Progenitor cell of endocrine pancreas (in vitro differentiated cells): ENCODE measurements around the gene TOLLIP. TPM values are rescaled to one million over a fixed set of nuclear protein-coding genes. Genes with fewer than 3 reads are reported as not detected.

ENCODE experiments used
- DNase-seq: peaks from one replicate; pipeline ENCODE4 v3.0.0; 2021; ENCODE audit warnings: low spot score; ENCODE audit not compliant: unreplicated experiment
- H3K27ac Mint-ChIP-seq: 2 replicates; pipeline ENCODE4 v1.8.0; 2021; ENCODE audit warnings: mild to moderate bottlenecking, moderate library complexity, mixed read lengths
- H3K27me3 Mint-ChIP-seq: 2 replicates; pipeline ENCODE4 v1.8.0; 2021; ENCODE audit warnings: mixed read lengths
- H3K36me3 Mint-ChIP-seq: 2 replicates; pipeline ENCODE4 v1.8.0; 2022; ENCODE audit warnings: mixed read lengths; ENCODE audit not compliant: insufficient read depth
- H3K4me1 Mint-ChIP-seq: 2 replicates; pipeline ENCODE4 v1.8.0; 2021; ENCODE audit warnings: low read depth, mixed read lengths
- H3K4me3 Mint-ChIP-seq: 2 replicates; pipeline ENCODE4 v1.8.0; 2021; ENCODE audit warnings: low read depth, mild to moderate bottlenecking, moderate library complexity, mixed read lengths
- H3K9me3 Mint-ChIP-seq: 2 replicates; pipeline ENCODE4 v1.8.0; 2021; ENCODE audit warnings: low read depth, mixed read lengths
- CTCF ChIP-seq: fragments of 200-600 bp; sonication (generic); IDR thresholded peaks from one replicate; pipeline ENCODE4 v1.5.0; 2021; ENCODE audit warnings: antibody characterized with exemption, mild to moderate bottlenecking; ENCODE audit not compliant: unreplicated experiment
- total RNA-seq: library from RNA; stranded (reverse); gene quantifications from 2 replicates; pipeline ENCODE4 v1.2.1, GENCODE V29; 2021

Gene TOLLIP
- total RNA-seq, 1 donor from 2014 or later, result 44.4 TPM

- Mint-ChIP-seq H3K27me3 (no peaks in the 10 kb centered on the region), H3K9me3 (no peaks in the 10 kb centered on the region), H3K4me3 (no peak overlapping the region), H3K4me1 (peaks cover 40% of the 10 kb centered on the region), H3K36me3 (peaks cover 1% of the 10 kb centered on the region), H3K27ac (no peak overlapping the region)
- DNase-seq, result no peak
- no peak for TF ChIP-seq CTCF
Observed at GRCh38 chr11:1302041-1302460, 7.4 kb downstream of the TOLLIP start.

DNA sequence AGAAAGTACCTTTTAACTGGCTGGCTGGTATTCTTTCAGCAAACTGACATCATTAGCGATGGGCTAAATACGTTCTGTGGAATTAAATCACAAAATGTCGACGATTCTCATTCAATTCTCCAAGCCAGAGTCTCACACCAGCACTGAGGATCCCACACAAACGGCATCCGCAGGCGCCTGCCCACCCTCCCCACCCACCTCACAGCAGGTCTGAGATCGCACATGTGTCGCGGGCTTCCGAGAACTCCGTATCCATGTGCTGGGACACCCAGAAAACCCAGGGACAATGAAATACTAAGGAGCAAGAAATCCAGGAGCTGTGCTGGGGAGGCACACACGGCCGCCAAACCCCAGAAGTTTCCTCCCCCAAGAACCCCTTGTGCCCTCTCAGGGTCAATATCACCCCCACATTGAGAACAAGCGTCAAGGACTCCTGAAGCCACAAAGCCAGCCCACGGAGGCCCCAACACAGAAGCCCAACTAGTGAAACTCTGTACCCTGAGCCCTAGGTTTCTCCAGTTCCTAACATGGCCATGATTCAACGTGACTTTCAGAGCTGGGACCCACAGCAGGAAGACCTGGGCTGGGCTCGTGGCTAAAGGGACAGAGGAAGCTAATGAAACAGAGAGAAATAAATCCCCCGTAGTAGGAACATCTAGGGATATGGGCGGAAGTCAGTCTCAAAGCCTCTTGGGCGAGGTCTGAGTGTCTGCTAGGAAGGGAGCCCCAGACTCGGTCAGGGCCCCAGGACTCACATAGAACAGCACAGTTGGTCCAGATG lies 8.0 kb downstream of the TOLLIP start:
- H3K36me3 Mint-ChIP-seq, result peaks cover 1% of the 10 kb centered on the region
- no peak overlapping the region for H3K4me3 Mint-ChIP-seq
- H3K27ac Mint-ChIP-seq, result no peak overlapping the region
- DNase-seq, result peak; percentile 1
- no peak for TF ChIP-seq CTCF
- no peaks in the 10 kb centered on the region for H3K9me3 Mint-ChIP-seq
- H3K27me3 Mint-ChIP-seq, result no peaks in the 10 kb centered on the region
- peaks cover 37% of the 10 kb centered on the region for H3K4me1 Mint-ChIP-seq

GRCh38 chr11:1300569-1301187 lies 8.8 kb downstream of the TOLLIP start:
- DNase-seq, result peak; percentile 3
- Mint-ChIP-seq H3K27me3 (no peaks in the 10 kb centered on the region), H3K27ac (no peak overlapping the region), H3K9me3 (no peaks in the 10 kb centered on the region), H3K36me3 (peaks cover 1% of the 10 kb centered on the region), H3K4me3 (no peak overlapping the region), H3K4me1 (peaks cover 34% of the 10 kb centered on the region)
- TF ChIP-seq CTCF, result no peak

- Mint-ChIP-seq H3K27ac (no peak overlapping the region), H3K4me1 (peaks cover 29% of the 10 kb centered on the region), H3K27me3 (no peaks in the 10 kb centered on the region), H3K36me3 (peaks cover 1% of the 10 kb centered on the region), H3K9me3 (no peaks in the 10 kb centered on the region), H3K4me3 (no peak overlapping the region)
- DNase-seq, result no peak
- TF ChIP-seq CTCF, result no peak
Observed at GRCh38 chr11:1300121-1300520, 9.3 kb downstream of the TOLLIP start.

GRCh38 chr11:1299621-1300020 lies 9.8 kb downstream of the TOLLIP start:
- H3K9me3 Mint-ChIP-seq, result no peaks in the 10 kb centered on the region
- H3K27me3 Mint-ChIP-seq, result no peaks in the 10 kb centered on the region
- H3K36me3 Mint-ChIP-seq, result peaks cover 1% of the 10 kb centered on the region
- DNase-seq, result peak; percentile 9
- H3K27ac Mint-ChIP-seq, result peak overlapping the region; percentile 73
- no peak overlapping the region for H3K4me3 Mint-ChIP-seq
- H3K4me1 Mint-ChIP-seq, result peaks cover 24% of the 10 kb centered on the region
- TF ChIP-seq CTCF, result no peak
